Gastroesophageal sphincter (tissue), 4 donors: ENCODE results near the gene HMGN4. TPM values are rescaled to one million over a fixed set of nuclear protein-coding genes. Genes with fewer than 3 reads are reported as not detected.

Source experiments
- ATAC-seq: fragments of 150-250 bp; one replicate; pipeline ENCODE4 v1.9.1; 2016; ENCODE audit warnings: mild to moderate bottlenecking, moderate library complexity
- H3K27ac ChIP-seq, 4 donors: fragments of 200-600 bp; sonication (generic) in 3 of 4; 1 replicate in 3 of 4; 2 replicates in 1 of 4; pipeline ENCODE4 v1.5.1; 2016 to 2019
- H3K27me3 ChIP-seq: fragments of 200-600 bp; sonication (generic); one replicate; pipeline ENCODE4 v1.5.1; 2019
- H3K36me3 ChIP-seq, 2 donors: fragments of 200-600 bp; sonication (generic); one replicate each; pipeline ENCODE4 v1.5.1; 2019; ENCODE audit warnings: control low read depth in 1 of 2
- H3K4me1 ChIP-seq, 3 donors: fragments of 200-600 bp; sonication (generic); 1 replicate in 2 of 3; 2 replicates in 1 of 3; pipeline ENCODE4 v1.5.1; 2016 to 2019; ENCODE audit warnings: control low read depth in 2 of 3
- H3K4me3 ChIP-seq, 2 donors: fragments of 200-600 bp; sonication (generic); one replicate each; pipeline ENCODE4 v1.5.1; 2019; ENCODE audit warnings: mild to moderate bottlenecking in 1 of 2, moderate library complexity in 1 of 2
- H3K9me3 ChIP-seq, 3 donors: fragments of 200-600 bp; sonication (generic); one replicate each; pipeline ENCODE4 v1.5.1; 2017 to 2019; ENCODE audit warnings: control low read depth in 2 of 3
- EP300 ChIP-seq: sonication (generic); formaldehyde crosslinking; IDR thresholded peaks from one replicate; pipeline ENCODE4 v1.6.1; 2017; ENCODE audit warnings: antibody characterized with exemption, mild to moderate bottlenecking
- POLR2A ChIP-seq, 2 donors: fragments of 450-650 bp; IDR thresholded peaks; one replicate each; pipeline ENCODE4 v1.6.1; 2017; ENCODE audit warnings: antibody characterized with exemption in 2 of 2, mild to moderate bottlenecking in 2 of 2, moderate library complexity in 1 of 2
- POLR2AphosphoS5 ChIP-seq: sonication (generic); formaldehyde crosslinking; IDR thresholded peaks from one replicate; pipeline ENCODE4 v1.6.1; 2017; ENCODE audit warnings: antibody characterized with exemption
- WGBS, 2 donors: methylation state at CpG; one replicate each; pipeline ENCODE4 v1.1.5; 2018; ENCODE audit warnings: low coverage in 1 of 2; 5-methylcytosine and 5-hydroxymethylcytosine counted together
- small RNA-seq, 4 donors: library from RNA; depleted of rRNA; stranded (forward); fragments of <200 nt; gene quantifications; one replicate each; pipeline ENCODE3, GENCODE V24; 2016
- total RNA-seq, 4 donors: library from RNA; depleted of rRNA; stranded (reverse); fragments of >200 nt; gene quantifications; one replicate each; pipeline ENCODE4 v1.1.0, GENCODE V29; 2016
- TF ChIP-seq, protein P1 (sequence below), 4 experiments: fragments of 200-600 bp in 2 of 4; fragments of 450-650 bp in 2 of 4; sonication (generic) in 1 of 4; IDR thresholded peaks; one replicate each; pipeline ENCODE4 v1.5.1; 2017 to 2019; ENCODE audit warnings: antibody characterized with exemption in 4 of 4, mild to moderate bottlenecking in 2 of 4, moderate library complexity in 2 of 4

Gene HMGN4
- total RNA-seq, 4 donors from 2014 or later = 80.5 to 121 (median 91.6) TPM

DNA sequence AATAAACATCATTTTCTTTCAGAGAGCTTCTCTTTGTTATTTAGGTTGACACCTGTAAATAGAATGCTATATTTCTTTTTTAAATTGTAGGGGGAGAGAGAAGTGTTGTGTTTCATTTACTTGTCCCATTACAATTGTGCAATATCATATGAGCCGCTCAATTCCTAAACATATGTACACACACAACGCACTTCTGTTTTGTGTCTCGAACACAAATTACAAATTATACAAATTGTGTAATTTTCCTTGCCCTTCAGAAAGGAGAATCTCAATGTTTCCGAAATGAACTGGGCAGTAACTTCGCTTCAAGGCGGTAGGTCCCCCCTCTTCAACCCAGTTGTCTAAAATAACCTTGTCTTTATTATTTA, 55.9 kb downstream of the HMGN4 start:
- peaks cover 0 to 31% (median 8%) of the 10 kb centered on the region in 3 donors for H3K4me1 ChIP-seq
- H3K36me3 ChIP-seq = peaks cover 0 to 15% of the 10 kb centered on the region in 2 donors
- no peak overlapping the region for H3K27ac ChIP-seq
- H3K9me3 ChIP-seq = no peaks in the 10 kb centered on the region
- H3K27me3 ChIP-seq = peaks cover 46% of the 10 kb centered on the region
- ATAC-seq = no peak
- H3K4me3 ChIP-seq = no peak overlapping the region
- TF ChIP-seq, protein P1, sequence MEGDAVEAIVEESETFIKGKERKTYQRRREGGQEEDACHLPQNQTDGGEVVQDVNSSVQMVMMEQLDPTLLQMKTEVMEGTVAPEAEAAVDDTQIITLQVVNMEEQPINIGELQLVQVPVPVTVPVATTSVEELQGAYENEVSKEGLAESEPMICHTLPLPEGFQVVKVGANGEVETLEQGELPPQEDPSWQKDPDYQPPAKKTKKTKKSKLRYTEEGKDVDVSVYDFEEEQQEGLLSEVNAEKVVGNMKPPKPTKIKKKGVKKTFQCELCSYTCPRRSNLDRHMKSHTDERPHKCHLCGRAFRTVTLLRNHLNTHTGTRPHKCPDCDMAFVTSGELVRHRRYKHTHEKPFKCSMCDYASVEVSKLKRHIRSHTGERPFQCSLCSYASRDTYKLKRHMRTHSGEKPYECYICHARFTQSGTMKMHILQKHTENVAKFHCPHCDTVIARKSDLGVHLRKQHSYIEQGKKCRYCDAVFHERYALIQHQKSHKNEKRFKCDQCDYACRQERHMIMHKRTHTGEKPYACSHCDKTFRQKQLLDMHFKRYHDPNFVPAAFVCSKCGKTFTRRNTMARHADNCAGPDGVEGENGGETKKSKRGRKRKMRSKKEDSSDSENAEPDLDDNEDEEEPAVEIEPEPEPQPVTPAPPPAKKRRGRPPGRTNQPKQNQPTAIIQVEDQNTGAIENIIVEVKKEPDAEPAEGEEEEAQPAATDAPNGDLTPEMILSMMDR (IDR thresholded peaks at IDR 0.05) = no peak
- TF ChIP-seq POLR2A (IDR thresholded peaks at IDR 0.05) = no peak
- TF ChIP-seq POLR2AphosphoS5 = no peak
- TF ChIP-seq EP300 = no peak
- WGBS, 2 donors = 33 to 45% methylated on average over 6 of the region's 6 CpGs

DNA sequence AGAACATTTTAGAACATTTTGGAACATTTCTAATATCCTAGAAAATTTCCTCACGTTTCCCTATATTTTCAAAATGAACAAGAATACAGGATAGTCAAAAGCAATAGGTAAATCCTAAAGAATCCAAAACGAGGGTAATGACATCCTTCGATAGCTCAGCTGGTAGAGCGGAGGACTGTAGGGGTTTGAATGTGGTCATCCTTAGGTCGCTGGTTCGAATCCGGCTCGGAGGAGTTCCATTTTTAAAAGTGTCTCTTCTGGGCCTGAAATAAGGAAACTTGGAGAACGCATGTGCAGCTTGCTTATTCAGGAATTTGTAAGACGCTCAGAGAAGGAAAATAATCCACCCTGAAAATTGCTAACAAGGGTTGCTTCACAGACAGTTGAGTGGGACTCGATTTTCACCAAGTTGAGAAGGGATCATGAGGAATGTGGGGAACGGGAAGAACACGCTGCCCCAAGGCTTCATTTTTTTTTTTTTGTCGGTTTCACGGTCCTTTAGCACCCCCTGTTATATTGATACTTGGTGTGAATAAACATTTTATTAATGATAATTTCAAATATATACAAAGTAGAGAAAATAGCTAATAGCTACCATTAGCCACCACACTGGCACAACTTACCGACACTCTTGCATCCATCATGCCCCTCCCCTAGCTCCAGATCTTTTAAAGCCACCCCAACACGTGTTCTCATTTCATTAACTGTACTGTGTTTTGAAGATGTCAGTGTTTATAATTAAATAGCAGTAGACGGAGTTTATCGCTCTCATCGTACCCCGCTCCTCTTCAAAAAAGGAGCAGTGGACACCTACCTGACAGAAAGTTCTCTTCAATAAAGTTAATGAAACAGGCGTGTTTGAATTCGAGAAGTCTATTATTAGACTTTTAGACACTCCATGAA, 56.8 kb downstream of the HMGN4 start:
- H3K4me1 ChIP-seq = peaks cover 0 to 31% (median 8%) of the 10 kb centered on the region in 3 donors
- H3K27ac ChIP-seq = peak overlapping the region in 3 of 4 donors; percentile 89 to 90 (median 89)
- peak overlapping the region in 1 of 2 donors; percentile 86 for H3K4me3 ChIP-seq
- TF ChIP-seq EP300 (no peak), POLR2A (IDR thresholded peaks at IDR 0.05) (no peak), POLR2AphosphoS5 (no peak)
- TF ChIP-seq, protein P1 (IDR thresholded peaks at IDR 0.05) = no peak
- peaks cover 44% of the 10 kb centered on the region for H3K27me3 ChIP-seq
- no peak for ATAC-seq
- 16 to 21% methylated on average over 17 to 23 of the region's 23 CpGs for WGBS, 2 donors
- no peaks in the 10 kb centered on the region for H3K9me3 ChIP-seq
- H3K36me3 ChIP-seq = peaks cover 0 to 23% of the 10 kb centered on the region in 2 donors

DNA sequence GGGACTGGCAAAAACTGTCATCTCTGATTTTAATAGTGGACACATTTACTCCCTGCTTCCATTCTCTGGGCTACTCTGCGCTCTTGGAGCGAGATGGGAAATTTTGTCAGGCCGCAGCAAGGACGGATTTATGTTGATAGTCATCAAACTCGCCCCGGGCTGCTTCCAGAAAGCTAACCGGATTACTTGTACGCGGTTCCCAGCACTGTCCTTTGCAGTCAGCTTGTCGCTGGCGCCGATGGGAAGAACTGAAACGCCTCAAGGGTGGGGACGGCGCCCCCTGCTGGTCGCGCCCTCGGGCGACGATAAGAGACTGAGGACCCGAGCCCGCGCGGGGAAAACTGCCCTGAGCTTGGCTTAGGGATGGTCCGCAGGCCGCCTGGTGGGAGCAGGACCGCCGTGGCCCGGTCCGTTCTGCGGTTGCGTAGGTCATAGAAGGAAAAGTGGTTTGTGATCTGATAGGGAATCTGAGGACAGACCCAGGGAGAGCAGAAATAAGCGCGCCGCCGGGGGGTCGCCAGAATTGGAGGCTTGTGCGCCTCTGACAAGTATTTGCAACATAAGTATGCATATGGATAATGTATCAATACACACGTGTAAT, 57.6 kb downstream of the HMGN4 start:
- TF ChIP-seq EP300 (no peak), POLR2AphosphoS5 (peak; percentile 53), POLR2A (IDR thresholded peaks at IDR 0.05) (no peak)
- TF ChIP-seq, protein P1 (IDR thresholded peaks at IDR 0.05) = peak; percentile 91 to 97 (median 95)
- peak; percentile 81 for ATAC-seq
- no peaks in the 10 kb centered on the region for H3K9me3 ChIP-seq
- peaks cover 0 to 31% (median 8%) of the 10 kb centered on the region in 3 donors for H3K4me1 ChIP-seq
- peak overlapping the region in 3 of 4 donors; percentile 89 to 90 (median 89) for H3K27ac ChIP-seq
- H3K4me3 ChIP-seq = peak overlapping the region; percentile 45 to 86
- peaks cover 42% of the 10 kb centered on the region for H3K27me3 ChIP-seq
- H3K36me3 ChIP-seq = peaks cover 0 to 29% of the 10 kb centered on the region in 2 donors
- WGBS, 2 donors = 0 to 2% methylated on average over 16 to 17 of the region's 39 CpGs

Small RNA genes lying within 50 kb of the gene (small RNA-seq; reads per million reads assigned to genes)
- gene RNU6-502P = 0 reads per million in 4 donors

Other genes starting within 250 kb of the HMGN4 start
- 10 to 100 TPM in 2 of 4 donors, 1 to 10 TPM in 2; 6.7 to 13.9 (median 10.2) TPM for gene BTN3A2, start 173.2 kb upstream of the HMGN4 start, total RNA-seq
- 10 to 100 TPM in 1 of 4 donors, 1 to 10 TPM in 3; 6.3 to 16.3 (median 7.1) TPM for gene BTN2A2, start 155.3 kb upstream of the HMGN4 start, total RNA-seq
- gene BTN3A1, start 136.1 kb upstream of the HMGN4 start, total RNA-seq = 10 to 100 TPM in 1 of 4 donors, 1 to 10 TPM in 3; 7.5 to 14.3 (median 8.2) TPM
- 10 to 100 TPM in 2 of 4 donors, 1 to 10 TPM in 2; 5.0 to 13.4 (median 8.2) TPM for gene BTN3A3, start 97.9 kb upstream of the HMGN4 start, total RNA-seq
- 10 to 100 TPM; 14.7 to 23.9 (median 18.2) TPM for gene BTN2A1, start 80.4 kb upstream of the HMGN4 start, total RNA-seq
- not detected for gene BTN1A1, start 38.1 kb upstream of the HMGN4 start, total RNA-seq
- gene ABT1, start 58.6 kb downstream of the HMGN4 start, total RNA-seq = 10 to 100 TPM; 13.9 to 19.4 (median 17.5) TPM
- 10 to 100 TPM; 17.8 to 25.6 (median 22.7) TPM for gene ZNF322, start 121.4 kb downstream of the HMGN4 start, total RNA-seq